ENCODE results near the gene C2orf81. TPM values are rescaled to one million over a fixed set of nuclear protein-coding genes. Genes with fewer than 3 reads are reported as not detected.

The C2orf81 gene
- total and polyA plus RNA-seq, 2 of the 4 experiments (the other 2 are of a cell fraction): 0.18 to 0.74 TPM

DNA sequence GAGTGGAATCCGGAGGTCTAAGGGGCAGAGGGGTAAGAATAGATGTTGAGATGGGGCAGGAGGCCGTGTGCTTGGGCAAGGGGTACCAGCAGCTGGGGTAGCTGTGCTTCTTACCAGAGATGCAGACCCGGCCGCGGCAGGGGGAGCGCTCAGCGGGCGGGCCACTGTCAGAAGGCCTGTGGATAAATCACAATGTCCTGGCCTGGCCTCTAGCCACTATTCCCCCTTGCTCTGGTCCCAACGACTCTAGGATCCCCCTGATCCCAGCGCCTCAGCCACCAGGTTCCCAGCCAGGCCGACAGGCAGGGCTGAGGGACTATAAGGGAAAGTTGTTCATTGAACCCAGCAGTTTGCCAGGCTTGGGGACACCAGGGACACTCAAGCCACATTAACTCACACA, 9.1 kb upstream of the C2orf81 start:
- POLR2A ChIA-PET (ENCODE audit: unreplicated experiment): no interaction called here
- no peak overlapping the region for H3K4ac ChIP-seq (ENCODE audit: low read depth, low read length)
- H3K79me1 ChIP-seq (ENCODE audit: low read depth in 1 of 2, low read length in 2 of 2): peaks cover 4 to 12% of the 10 kb centered on the region in 2 experiments; a peak in 2 of 4 replicates
- H3K27ac ChIP-seq (ENCODE audit: insufficient read depth, low read length): no peak overlapping the region
- H3K36me3 ChIP-seq (ENCODE audit: control insufficient read depth, insufficient read depth, low read length): peaks cover 61% of the 10 kb centered on the region
- BruUV-seq (replicated peaks): no TSS peak
- H2AK5ac ChIP-seq (ENCODE audit: low read depth, low read length): no peak overlapping the region
- WGBS, 2 experiments (ENCODE audit: extremely low coverage in 2 of 2, insufficient read length in 1 of 2): 95% methylated on average over 4 of the region's 11 CpGs; no CpG with 5 or more reads in 1 of the 2 experiments
- no peak for ATAC-seq (ENCODE audit: low read depth)
- H3K9me1 ChIP-seq (ENCODE audit: insufficient read depth, low read length): no peaks in the 10 kb centered on the region
- no peak overlapping the region for H3K56ac ChIP-seq (ENCODE audit: extremely low read depth, insufficient read depth, low read length)
- no peak overlapping the region for H2AFZ ChIP-seq (replicated peaks; ENCODE audit: low read length, poor library complexity)
- DNase-seq: no peak
- H3K4me2 ChIP-seq (ENCODE audit: low read depth, low read length): no peak overlapping the region
- H4K91ac ChIP-seq (ENCODE audit: insufficient read depth, low read depth, low read length): no peak overlapping the region
- H2BK5ac ChIP-seq (ENCODE audit: low read depth, low read length, poor library complexity, severe bottlenecking): no peak overlapping the region
- no peak overlapping the region for H2BK15ac ChIP-seq (ENCODE audit: low read depth, low read length)
- no peak overlapping the region for H3K23ac ChIP-seq (ENCODE audit: low read depth, low read length)
- no peak overlapping the region for H3K4me3 ChIP-seq (ENCODE audit: insufficient read depth, low read depth, low read length)
- no peak overlapping the region for H2BK120ac ChIP-seq (ENCODE audit: low read depth, low read length)
- 0 out of 2 replicates have a peak, but pooled peaks cover 3% of the 10 kb centered on the region for H4K20me1 ChIP-seq (ENCODE audit: insufficient read depth, low read length)
- no peaks in the 10 kb centered on the region for H3K9me3 ChIP-seq (ENCODE audit: control insufficient read depth, insufficient read depth, low read length)
- H4K8ac ChIP-seq (ENCODE audit: low read depth in 2 of 2, low read length in 2 of 2): no peak overlapping the region
- no peak overlapping the region for H2BK20ac ChIP-seq (ENCODE audit: low read depth, low read length)
- H3K27me3 ChIP-seq (ENCODE audit: control insufficient read depth, insufficient read depth, low read length): no peaks in the 10 kb centered on the region
- CTCF ChIA-PET: no interaction called here
- in situ Hi-C loops (cut with MboI; ENCODE audit: low sequenced_read_pairs) (no loop called here), intact Hi-C loops (cut with micrococcal nuclease) (no loop called here), dilution Hi-C loops (cut with HindIII; ENCODE audit: low sequenced_read_pairs, unreplicated experiment) (no loop called here)
- no peak for TF ChIP-seq POLR2A (IDR thresholded peaks at IDR 0.05; ENCODE audit: low read depth, low read length)
- TF ChIP-seq, protein P1, sequence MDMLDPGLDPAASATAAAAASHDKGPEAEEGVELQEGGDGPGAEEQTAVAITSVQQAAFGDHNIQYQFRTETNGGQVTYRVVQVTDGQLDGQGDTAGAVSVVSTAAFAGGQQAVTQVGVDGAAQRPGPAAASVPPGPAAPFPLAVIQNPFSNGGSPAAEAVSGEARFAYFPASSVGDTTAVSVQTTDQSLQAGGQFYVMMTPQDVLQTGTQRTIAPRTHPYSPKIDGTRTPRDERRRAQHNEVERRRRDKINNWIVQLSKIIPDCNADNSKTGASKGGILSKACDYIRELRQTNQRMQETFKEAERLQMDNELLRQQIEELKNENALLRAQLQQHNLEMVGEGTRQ (IDR thresholded peaks at IDR 0.05; ENCODE audit: low read depth, low read length): no peak
- no peak for TF ChIP-seq RAD21 (IDR thresholded peaks at IDR 0.05; ENCODE audit: low read length)
- TF ChIP-seq CEBPB (IDR thresholded peaks at IDR 0.05; ENCODE audit: low read depth, low read length): no peak
- TF ChIP-seq CHD1 (IDR thresholded peaks at IDR 0.05; ENCODE audit: low read depth, low read length): no peak
- TF ChIP-seq MXI1 (IDR thresholded peaks at IDR 0.05; ENCODE audit: borderline replicate concordance, low read depth, low read length): no peak
- no peak for TF ChIP-seq NFE2L2 (IDR thresholded peaks at IDR 0.05; ENCODE audit: low read depth, low read length)
- no peak for TF ChIP-seq RFX5 (IDR thresholded peaks at IDR 0.05; ENCODE audit: low read depth, low read length)
- TF ChIP-seq BHLHE40 (IDR thresholded peaks at IDR 0.05; ENCODE audit: low read depth, low read length): no peak
- no peak overlapping the region for H3K18ac ChIP-seq (ENCODE audit: low read depth, low read length)
- no peaks in the 10 kb centered on the region for H3K4me1 ChIP-seq (ENCODE audit: control insufficient read depth, insufficient read depth, low read length)
- no peak overlapping the region for H2AK9ac ChIP-seq (replicated peaks; ENCODE audit: low read depth, low read length, poor library complexity)
- H3K14ac ChIP-seq (replicated peaks; ENCODE audit: low read depth, low read length): no peak overlapping the region
- H4K5ac ChIP-seq (ENCODE audit: low read depth, low read length): no peak overlapping the region
- H3K9ac ChIP-seq (ENCODE audit: low read depth, low read length): no peak overlapping the region

All from IMR-90 (cell line).